Adipose tissue (tissue), 3 donors: Measurements from ENCODE around the gene PANK1. TPM values are rescaled to one million over a fixed set of nuclear protein-coding genes. Genes with fewer than 3 reads are reported as not detected.

ENCODE experiments used
- H3K27ac ChIP-seq: one replicate; pipeline ENCODE4 v1.5.1; 2013; ENCODE audit warnings: low read depth, low read length
- WGBS, 3 donors: extraction: QIAGEN DNeasy Blood & Tissue Kit; methylation state at CpG; one replicate each; pipeline ENCODE4 v1.1.7; 2013; 5-methylcytosine and 5-hydroxymethylcytosine counted together
- polyA plus RNA-seq, 3 donors: library from polyadenylated mRNA; stranded (reverse); fragments of 200-250 nt; gene quantifications; one replicate each; pipeline ENCODE4 v1.2.3, GENCODE V29; 2013
- donor health status: healthy with polysubstance abuse.
- donor health status: Bipolar disorder and iron deficiency.
- donor health status: healthy.

Gene PANK1
- 1 to 10 TPM; 1.4 to 1.7 (median 1.5) TPM for polyA plus RNA-seq

DNA sequence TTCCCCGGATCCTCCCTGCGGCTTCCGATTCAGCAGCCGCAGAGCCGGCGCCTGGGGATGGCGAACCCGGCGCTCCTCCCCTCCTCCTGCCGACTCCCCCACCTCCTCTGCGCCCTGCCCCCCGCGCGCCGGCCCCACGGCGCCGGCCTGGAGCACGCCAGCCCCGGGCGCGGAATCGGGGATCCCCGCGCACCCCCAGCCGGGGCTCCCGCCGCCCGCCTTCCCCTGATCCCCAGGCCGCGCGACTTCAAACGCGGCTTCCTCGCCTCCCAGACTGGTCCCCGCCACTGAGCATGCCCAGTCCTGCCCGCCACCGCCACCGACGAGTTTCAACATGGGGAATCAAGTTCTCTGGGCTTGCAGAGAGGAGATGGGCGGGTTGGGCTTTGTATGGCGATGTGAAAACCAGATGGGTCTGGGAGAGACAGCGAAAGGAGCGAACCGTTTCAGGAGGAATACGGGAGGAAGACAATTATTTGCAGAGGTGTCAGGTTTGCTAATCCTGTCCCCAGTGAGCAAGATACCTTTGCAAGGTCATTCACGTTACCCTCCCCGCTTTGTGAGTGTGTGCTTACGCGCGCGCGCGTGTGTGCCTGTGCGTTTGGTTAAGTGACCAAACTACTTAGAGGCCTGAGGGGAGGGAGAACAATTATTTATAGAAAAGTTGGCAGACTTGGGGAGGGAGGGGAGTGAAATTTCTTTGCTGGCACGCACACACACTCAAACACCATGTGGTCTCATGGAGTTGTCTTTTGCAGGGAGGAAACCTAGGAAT, at the start of gene PANK1:
Gene PANK1 (minus strand): TSS at position 276 of the 775 bp plus-strand sequence. CDS start 351 bp downstream, outside the sequence.
- 0 to 1% (median 1%) methylated on average over 39 to 56 of the region's 56 CpGs for WGBS, 3 donors
- no peak within 1 kb of the TSS for H3K27ac ChIP-seq

DNA sequence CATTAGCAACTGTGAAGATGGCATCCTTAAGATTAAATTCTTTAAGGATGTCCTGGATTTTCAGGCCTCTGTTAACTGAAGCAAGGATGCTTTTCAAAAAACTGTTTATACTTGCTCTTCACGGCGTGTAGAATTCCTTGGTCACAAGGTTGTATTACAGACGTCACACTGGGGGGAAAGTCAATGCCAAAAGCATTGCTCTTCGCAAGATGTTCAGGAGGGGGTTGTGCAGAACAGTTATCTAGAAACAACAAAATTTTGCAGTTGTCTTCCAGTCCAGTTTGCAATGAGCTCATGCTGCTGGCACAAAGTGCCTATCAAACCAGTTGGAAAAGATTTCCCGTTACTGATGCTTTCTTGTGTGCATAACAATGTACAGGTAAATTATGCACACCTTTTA, 48.1 kb upstream of the PANK1 start:
- WGBS, 3 donors, result 96 to 99% (median 97%) methylated on average over 5 of the region's 5 CpGs
- no peak overlapping the region for H3K27ac ChIP-seq

DNA sequence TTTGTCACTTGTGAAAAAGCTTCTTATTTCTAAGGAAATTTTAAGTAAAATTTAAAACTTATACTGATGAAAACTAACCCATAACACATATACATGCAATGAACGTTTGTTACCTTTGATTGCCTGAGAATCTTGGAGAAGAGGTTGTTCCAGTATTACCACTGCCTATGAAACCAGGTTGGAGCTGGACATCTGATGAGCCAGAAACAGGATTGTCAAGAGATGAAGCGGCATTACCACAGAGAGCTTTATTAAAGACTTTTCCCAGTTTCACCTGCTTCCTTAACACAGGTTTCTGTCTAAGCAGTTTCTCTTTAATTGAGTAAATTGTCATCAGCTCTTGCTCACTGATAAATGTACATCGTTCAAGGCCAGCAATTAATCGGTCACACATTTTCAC, 47.4 kb upstream of the PANK1 start:
- WGBS, 3 donors, result 79 to 83% (median 82%) methylated on average over 4 of the region's 4 CpGs
- no peak overlapping the region for H3K27ac ChIP-seq

DNA sequence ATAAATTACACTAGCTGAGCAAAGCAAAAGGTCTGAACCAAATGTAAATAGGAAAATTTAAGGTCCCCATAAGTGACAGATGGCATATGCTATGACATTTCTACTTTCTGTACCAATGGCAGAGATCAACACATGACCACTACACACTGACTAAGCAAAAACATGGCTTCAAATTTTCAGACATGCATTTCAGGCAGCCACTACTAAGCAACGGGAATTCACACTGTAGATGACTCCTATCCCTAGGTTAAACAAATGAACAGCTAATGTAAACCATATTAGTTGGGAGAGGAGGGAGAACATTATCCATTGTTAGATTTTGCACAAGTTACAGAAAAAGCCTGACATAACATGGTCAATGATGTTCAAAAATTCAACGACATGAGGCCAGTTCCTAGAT, 45.0 kb upstream of the PANK1 start:
- H3K27ac ChIP-seq, result no peak overlapping the region
- WGBS, 3 donors, result 45 to 73% (median 69%) methylated on average over 2 of the region's 2 CpGs

DNA sequence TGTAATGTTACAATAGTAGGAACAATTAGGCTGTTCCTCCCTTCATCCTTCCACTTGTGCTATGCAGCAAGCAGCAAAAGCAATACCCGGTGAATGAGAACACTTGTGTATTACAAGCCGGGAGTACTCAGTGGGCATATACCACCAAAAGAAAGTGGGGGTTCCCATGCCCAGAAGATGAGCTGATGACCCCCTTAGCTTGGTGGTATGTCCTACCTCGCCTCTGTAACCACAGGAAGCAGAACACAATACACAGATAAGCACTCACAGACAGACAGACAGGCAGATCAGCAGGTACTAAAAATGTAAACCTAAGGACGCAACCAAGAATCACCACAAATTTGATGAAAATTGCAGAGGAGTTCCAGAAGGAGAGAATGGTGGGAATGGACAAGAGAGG, 40.9 kb upstream of the PANK1 start:
- 50 to 77% (median 75%) methylated on average over 4 of the region's 4 CpGs for WGBS, 3 donors

DNA sequence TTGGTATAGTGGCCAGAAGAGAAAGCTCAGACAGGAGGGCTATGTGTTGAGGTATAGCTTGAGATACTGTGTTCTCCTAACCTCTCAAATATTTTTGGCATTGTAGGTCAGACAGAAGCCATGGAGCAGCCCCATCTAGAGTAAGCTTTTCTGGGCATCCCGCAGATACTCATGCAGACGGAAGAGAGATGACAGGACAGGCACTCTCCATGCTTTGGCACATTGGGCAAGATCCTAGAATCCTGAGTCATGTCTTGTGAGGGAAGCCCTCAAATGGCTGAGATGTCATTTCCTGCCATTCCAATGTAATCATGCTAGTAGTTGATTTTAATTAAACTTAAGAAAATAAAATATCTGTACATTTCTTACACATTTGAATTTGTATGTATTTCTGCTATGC, 39.6 kb upstream of the PANK1 start:
- H3K27ac ChIP-seq, result no peak overlapping the region
- 63 to 93% (median 63%) methylated on average over 2 of the region's 2 CpGs for WGBS, 3 donors

More for the DNA sequence above, 40.9 kb upstream of the PANK1 start:
- H3K27ac ChIP-seq, result no peak overlapping the region

DNA sequence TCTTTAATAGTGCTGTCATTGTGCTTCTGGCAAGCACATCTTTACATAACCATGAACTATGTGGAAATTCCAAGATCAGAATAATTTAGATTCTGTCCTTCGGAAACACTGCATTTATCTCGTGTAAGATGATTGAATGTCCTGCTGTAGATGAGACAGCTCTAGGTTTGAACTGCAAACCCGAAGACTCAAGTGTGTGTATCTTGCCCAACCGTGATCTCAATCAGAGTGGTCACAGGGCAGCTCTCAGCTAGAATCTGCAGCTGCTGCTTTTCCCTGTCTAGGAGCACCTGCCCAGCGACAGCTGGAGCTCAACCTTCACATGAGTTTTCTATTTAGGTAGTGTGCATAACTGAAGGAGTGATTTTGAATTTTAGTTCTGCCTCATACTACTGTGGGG, 38.8 kb upstream of the PANK1 start:
- no peak overlapping the region for H3K27ac ChIP-seq
- WGBS, 3 donors, result 25 to 72% (median 68%) methylated on average over 5 of the region's 5 CpGs

DNA sequence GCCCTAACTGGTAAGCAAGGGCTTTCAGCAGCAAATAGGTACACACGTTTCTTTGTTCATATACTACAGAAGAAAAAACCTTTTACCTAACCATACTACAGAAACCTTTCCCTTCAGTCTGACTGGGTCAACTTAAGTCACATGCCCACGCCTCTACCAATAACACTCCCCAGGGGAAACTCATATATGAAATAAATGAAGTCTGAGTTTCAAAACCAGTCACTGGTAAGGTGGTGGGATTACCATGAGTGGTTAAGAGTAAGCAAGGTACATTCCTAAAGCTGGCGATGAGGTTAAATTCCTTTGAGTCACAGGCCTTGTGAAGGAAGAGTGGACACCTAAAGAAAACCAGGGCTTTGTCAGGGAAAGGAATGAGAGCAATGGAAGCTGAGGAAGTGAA, 34.9 kb upstream of the PANK1 start:
- WGBS, 3 donors, result 83 to 90% (median 88%) methylated on average over 3 of the region's 3 CpGs

DNA sequence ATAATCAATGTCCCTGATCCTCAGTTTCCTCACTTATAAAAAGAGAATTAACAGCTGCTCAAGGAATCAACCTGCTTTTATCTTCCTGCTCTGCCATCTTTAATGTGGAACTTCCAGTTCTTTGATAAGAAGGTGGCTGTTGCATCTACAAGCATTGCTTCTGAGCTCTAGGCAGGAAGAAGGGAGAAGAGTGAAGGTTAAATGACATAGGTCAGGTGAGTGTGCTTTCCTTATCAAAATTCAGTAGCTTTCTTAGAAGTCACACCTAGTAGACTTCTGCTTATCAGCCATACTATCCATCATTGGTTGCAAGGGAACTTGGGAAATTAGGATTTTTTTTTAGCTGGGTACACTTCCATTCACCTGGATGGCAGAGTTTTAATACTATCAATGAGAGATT, 32.3 kb upstream of the PANK1 start:
- no peak overlapping the region for H3K27ac ChIP-seq

More for the DNA sequence above, 34.9 kb upstream of the PANK1 start:
- H3K27ac ChIP-seq, result no peak overlapping the region

DNA sequence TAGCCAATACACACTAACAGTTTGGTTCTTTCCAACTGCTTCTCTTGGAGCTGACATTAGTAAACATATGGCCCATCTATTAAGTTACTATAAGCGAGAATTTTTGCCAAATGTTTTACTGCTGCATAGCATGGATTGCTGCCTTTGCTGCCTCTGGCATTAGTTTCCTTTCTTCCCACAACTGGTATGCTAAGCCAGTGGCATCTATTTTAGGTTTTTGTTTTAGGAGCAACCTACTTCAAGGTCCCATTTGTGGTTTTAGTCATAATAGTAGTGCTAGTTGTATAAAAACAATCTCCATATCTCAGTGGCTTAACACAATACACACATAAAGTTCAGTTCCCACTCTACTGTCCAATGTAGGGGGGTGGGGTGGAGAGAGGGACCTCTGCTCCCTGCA, 25.9 kb upstream of the PANK1 start:
- 85 to 90% (median 87%) methylated on average over 1 of the region's 1 CpG for WGBS, 3 donors

DNA sequence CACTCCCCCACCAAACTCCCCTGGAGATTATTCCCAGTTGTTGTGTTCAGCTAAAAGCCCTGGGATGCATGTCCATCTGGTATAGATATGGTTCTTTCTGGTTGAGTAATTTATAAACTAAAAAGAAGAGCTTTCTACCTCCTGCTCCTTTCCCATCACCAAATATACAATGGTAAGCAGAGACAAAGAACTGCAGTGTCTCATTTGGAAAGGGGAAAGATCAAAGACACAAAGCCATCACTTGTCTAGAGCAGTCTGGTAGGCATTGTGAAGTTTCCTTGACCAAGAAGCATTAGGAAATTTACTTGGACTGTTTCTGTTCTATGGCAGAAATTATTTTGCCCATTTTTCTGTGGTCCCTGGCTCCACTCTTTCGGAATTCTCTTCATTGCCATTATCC, 24.9 kb upstream of the PANK1 start:
- H3K27ac ChIP-seq, result no peak overlapping the region
- 90 to 100% (median 92%) methylated on average over 1 of the region's 1 CpG for WGBS, 3 donors

More for the DNA sequence above, 25.9 kb upstream of the PANK1 start:
- H3K27ac ChIP-seq, result no peak overlapping the region

DNA sequence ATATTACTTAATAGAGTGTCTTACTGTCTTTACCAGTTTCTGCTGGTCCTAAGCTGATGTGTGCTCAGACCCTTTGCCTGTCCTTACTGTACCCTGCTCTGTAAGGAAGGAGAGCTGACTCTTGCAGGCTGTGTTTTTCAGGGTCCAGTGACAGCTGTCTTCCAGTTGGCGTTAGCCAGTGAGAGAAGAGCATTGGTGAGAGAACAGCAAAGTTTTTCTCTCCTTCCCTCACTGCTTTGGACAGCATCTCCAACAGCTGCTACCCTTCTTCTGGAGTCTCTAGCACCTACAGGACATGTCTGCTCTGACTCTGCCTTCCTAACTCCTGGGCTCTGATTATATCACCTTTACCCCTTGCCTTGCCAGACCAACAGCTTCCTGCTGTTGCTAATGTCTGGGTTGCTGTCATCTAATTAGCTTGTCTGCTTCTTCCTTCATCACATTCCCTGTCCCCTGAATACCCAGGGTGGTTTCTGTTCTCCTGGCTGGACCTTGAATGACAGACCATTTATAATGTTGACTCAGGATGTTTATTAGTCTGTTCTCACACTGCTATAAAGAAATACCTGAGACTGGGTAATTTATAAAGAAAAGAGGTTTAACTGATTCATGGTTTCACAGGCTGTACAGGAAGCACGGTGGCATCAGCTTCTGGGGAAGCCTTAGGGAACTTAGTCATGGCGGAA, 23.5 kb upstream of the PANK1 start:
- 79 to 91% (median 89%) methylated on average over 3 of the region's 3 CpGs for WGBS, 3 donors
- no peak overlapping the region for H3K27ac ChIP-seq

DNA sequence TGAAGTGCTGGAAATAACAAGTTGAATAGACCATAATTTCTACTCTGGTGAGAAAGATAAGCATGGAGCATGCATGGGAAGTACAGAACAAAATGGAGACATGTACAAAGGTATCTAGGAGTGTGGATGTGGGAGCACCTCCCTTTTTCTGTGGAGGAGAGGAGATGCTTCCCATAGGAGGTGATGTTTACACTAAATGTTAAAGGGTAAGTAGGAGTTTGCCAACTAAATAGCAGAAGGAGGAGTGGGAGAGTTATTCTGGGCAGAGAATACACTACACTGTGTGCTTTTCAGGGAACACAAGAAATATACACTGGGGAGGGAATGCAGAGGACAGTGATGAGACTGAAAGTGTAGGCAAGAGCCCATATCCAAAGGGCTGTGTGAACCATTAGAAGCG, 21.1 kb upstream of the PANK1 start:
- 92 to 100% (median 97%) methylated on average over 1 of the region's 1 CpG for WGBS, 3 donors
- no peak overlapping the region for H3K27ac ChIP-seq

DNA sequence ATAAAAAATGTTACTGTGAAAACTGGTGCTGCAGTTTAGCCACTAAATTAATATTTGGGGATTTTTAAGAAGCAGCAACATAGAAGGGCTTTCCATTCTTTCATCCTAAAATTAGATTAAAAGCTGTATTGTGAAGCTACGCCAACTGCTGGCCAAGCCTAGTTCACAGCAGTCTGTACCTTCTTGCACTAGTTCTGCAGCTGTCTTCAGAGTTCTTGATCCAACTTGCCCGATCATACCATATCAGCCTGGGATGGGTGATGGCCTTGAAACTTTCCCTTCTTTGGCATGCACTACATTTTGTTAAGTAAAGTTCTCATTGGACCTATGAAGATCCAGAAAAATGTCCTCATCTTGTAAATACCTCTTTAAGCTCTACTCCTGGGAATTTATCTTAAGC, 20.3 kb upstream of the PANK1 start:
- WGBS, 3 donors, result 69 to 80% (median 79%) methylated on average over 2 of the region's 2 CpGs
- no peak overlapping the region for H3K27ac ChIP-seq

DNA sequence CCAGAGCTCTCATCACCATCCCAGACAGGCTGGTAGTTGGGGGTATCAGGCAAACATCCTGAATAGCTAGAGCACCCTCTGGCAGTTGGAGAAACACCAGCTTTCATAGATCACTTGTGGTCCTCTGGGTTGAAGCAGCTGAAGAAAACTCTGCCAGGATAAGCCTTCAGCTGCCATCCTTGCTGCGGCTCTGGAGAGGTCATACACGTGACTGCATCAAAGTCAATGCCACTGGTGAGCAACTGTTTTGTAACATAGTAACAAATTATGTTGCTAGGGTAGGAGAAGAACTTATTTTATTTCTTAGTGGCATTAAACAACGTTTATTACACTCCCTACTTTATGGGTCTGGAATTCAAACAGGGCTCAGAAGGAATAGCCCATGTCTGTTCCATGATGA, 19.2 kb upstream of the PANK1 start:
- WGBS, 3 donors, result 66 to 72% (median 72%) methylated on average over 3 of the region's 3 CpGs
- no peak overlapping the region for H3K27ac ChIP-seq

DNA sequence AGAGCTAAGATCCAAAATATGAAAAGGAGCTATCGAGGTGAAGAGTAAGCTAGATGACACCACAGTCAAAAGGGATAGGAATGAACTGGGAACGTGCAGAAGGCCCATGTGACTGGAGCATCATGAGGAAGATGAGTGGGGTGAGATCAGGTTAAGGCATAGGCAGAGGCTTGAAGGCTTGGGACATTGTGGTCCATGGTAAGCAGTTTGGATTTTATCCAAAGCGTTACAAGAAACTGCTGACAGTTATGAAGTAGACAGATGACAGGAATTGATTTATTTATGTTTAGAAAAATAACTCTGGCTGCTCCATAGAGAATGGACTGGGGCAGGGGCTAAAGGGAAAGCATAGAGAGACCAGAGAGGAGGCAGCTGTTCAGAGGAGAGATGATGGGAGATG, 18.1 kb upstream of the PANK1 start:
- 68 to 75% (median 73%) methylated on average over 3 of the region's 3 CpGs for WGBS, 3 donors
- H3K27ac ChIP-seq, result no peak overlapping the region

DNA sequence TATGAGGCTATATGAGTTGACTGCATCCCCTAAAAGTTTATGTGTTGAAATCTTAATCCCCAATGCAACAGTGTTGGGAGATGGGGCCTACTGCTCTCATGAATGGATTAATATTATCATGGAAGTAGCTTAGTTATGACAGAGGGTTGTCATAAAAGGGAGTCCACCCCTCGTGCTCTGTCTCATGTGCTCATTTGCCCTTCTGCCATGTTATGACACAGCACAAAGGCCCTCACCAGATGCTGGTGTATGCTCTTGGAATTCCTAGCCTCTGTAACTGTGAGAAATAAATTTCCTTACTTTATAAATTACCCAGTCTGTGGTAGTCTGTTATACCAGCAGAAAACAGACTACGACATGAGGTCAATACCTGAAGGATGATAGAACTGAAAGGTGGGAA, 17.6 kb upstream of the PANK1 start:
- WGBS, 3 donors, result 86 to 93% (median 90%) methylated on average over 2 of the region's 2 CpGs
- no peak overlapping the region for H3K27ac ChIP-seq

DNA sequence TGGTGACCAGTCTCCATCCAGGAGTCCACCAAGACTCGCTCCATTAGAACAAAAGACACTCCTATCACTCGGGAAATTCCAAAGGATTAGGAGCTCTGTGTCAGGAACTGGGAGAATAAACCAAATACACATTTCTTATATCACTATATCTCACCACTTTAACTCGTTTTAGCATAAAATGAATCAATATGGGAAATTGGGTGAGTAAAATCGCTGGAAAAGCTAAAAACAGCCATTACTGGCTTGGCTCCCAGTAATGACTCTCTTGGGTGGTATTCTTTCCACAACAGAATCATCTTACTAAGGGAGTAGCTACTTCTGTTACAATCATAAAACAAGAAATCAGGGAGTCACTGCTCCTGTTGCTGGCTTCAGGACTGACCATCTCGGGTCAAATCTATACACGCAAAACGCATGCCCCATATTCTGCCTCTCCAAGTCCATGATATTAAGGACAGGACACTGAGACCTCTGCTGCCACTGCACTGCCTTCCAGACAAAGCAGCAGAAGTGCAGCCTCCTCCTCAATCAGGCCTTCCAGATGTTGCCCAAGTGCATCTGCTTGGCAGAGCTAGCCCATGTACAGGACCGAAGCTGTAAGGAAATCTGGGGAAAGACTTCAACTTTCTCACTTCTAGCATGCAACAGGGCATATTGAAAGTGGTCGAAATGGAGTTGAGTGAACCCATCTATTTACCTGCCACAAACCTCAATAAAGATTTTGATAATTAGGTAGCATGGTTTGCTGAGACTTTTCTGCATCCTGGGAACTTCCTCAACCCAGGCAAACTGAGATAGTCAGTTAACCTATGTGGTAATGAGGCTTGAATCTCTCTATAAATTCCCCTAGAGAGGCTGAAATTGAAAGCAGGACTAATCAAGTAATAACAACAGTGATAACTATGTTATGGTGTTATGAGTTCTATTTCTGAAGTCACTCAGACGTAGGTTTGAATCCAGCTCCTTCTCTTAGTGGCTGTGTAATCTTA, 14.4 kb upstream of the PANK1 start:
- 63 to 79% (median 67%) methylated on average over 10 of the region's 10 CpGs for WGBS, 3 donors
- H3K27ac ChIP-seq, result no peak overlapping the region

DNA sequence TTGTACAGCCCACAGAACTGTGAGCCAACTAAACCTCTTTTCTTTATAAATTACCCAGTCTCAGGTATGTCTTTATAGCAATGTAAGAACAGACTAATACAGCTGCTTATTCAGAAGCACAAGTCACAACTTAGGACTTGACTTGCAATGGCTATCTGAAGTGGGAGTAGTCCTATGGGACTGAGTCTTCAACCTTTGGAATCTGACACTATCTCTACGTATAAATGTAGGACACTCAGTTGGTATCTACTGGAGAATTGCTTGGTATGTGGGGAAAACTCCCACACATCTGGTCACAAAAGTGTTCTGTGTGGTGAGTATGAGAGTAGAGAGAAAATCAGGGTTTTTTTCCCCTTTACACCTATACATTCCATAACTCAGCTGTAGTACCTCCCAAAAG, 12.3 kb upstream of the PANK1 start:
- 81 to 94% (median 88%) methylated on average over 1 of the region's 1 CpG for WGBS, 3 donors
- H3K27ac ChIP-seq, result no peak overlapping the region
